Midbrain (tissue), 1 donor: Measurements from ENCODE around the gene DPPA2.

ENCODE experiments used
- DNase-seq: peaks from one replicate; lab custom pipeline; 2025; lab: John Stamatoyannopoulos, UW

The DPPA2 gene

DNA sequence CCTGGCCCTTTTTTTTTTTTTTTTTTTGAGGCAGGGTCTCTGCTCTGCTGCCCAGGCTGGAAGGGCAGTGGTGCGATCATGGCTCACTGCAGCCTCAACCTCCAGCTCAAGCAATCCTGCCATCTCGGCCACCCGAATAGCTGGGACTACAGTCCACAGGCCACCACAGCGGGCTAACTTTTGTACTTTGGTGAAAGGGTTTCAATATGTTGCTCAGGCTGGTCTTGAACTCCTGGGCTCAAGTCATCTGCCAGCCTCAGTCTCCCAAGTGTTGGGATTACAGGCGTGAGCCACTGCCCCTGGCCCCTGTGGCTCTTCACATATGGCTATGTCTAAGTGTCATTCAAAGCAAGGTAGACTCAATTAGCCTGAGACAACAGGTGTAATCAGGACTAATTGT, 8.8 kb upstream of the DPPA2 start:
- no peak for DNase-seq

DNA sequence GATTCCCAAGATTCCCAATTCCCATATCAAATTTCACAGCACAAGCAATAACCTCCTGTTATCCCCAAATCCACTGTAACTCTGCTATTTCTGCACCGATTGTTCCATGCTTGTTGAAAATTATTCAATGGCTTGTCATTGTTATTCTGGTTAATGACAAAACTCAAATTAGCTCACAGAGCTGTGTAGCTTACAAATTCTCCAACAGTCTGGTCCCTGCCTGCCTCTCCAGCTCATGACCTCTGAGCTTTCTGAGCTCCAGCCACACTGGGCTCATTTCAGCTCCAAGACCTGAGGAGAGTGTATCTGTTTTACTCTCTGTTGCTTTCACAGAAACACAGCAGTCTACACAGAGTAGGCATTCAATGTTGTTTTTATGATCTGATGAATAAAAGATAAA, 3.3 kb downstream of the DPPA2 start:
- no peak for DNase-seq

DNA sequence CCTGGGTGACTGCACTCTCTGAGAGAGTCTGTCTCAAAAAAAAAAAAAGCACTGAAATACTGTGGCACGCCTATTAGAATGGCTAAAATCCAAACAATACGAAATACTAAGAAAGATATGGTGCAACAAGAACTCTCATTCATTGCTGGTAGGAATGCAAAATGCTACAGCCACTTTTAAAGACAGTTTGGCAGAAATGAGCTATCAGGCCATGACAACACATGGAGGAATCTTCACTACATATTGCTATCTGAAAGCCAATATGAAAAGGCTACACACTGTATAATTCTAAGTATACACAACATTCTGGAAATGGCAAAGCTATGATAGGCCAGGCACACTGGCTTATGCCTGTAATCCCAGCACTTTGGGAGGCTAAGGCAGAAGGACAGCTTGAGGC, 18.8 kb downstream of the DPPA2 start:
- DNase-seq = no peak

DNA sequence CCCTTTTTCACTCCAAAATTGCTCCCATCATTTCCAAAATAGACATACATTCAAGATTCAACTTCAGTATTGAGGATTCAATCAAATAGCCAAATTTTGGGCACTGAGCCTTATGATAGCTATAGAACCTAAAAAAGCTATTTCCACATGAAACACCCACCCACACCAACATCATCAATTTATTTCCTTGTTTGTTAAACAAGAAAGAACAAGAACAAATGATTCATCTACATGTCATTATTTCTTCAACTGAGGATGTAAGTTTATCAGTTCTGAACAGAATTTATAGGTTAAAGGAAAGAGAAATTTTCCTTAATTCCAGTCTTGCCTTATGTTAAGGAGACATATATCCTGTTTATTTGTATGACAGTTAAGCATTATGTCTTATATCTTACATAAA, 32.2 kb downstream of the DPPA2 start:
- no peak for DNase-seq

DNA sequence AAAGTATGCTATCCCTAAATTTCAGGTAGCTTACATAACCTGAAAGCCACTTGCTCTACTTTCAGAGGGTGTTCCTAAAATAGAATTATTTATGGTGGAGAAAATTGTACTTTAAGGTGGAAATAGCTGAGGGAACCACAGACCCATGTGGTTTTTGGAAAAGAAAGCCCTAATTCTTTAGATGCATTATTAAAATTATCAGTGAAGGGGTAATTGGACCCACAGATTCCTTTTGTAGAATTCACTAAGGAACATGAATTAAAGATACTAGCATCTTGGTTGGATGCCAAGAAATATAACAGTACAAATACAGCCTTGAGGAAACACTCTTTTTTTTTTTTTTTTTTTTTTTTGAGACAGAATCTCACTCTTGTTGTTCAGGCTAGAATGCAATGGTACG, 37.8 kb downstream of the DPPA2 start:
- DNase-seq = no peak

DNA sequence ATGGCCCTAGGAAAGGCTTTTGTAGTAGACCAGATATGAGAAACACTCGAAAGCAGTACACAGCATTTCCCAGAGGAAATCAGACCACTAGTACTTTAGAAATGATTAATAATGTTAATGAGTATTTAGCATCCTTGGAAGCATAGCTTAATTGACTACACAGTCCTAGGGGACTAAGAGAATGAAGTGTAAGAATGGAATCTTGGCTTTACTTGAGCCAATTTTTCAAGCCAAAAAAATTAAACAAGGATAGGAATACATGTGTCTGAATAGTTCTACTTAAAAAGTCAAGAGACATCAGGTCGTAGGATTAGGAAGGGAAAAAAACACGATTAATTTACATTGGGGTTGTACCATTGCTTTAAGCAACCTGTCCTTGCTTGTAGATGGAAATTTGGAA, 38.2 kb downstream of the DPPA2 start:
- DNase-seq = no peak

DNA sequence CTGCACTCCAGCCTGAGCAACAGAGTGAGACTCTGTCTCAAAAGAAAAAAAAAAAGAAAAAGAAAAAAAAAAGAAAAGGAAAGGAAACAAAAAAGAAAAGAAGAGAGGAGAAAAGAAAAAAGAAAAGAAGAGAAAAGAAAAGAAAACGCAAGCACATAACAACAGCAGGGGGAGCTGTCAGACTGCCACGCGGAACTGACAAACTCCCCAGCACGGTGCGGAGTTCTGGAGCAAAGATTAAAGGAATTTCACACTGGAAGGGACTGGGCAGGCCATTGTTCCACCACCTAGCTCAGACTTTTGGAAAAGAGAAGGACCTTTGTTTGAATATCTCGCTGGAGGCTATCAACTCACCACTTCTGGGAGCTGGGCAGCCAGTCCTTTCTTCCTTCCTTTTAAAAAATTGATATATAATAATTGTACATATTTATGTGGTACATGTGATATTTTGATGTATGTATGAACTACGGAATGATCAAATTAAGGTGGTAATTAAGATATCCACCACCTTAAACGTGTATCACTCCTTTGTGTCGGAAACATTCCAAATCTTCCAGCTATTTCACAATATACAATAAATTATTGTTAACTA, 40.5 kb downstream of the DPPA2 start:
- DNase-seq = peak; percentile 6

DNA sequence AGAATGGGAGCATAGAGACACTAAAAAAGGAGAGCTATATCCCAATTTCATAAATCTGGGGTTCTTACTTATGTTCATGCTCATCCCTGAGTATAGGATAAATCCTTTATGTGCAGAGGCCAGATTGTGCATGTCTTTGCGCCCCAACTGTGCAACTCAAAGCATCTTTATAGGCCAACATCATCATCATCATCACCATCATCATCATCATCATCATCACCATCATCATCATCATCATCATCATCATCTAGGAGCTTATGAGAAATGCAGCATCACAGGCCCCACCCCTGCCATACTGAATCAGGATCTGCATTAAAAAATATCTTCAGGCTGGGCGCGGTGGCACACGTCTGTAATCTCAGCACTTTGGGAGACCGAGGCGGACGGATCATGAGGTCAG, 45.5 kb downstream of the DPPA2 start:
- DNase-seq = no peak

DNA sequence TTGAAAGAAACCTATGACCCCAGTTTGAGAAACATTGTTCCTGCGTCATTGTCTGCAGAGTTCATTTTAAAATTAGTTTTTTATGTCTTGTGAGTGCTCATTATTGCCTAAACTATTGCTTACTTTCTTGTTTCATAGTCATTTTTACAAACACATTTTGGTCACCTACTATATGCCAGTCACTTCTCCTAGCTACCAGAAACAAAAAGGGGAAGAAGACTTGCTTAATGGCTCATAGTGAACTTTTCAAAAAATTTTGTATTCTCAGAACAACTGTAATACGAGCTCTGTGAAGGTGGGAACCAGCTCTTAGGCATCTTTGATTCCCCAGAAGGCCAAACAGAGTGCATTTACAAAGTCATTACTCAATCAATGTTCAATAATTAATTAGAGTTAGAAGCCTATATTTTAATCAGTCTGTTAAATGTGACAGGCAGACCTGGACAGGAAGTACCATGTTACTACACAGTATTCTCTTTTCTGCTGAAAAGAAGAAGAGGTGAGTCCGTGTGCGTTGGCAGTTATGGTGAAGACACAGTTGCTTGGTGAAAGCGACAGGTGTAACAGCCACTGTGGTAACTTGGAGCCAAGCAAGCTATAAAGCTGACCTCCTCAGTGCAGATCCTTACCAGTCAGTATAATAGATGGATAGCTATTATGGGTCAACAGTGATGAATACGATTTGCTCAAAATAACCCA, 46.6 kb downstream of the DPPA2 start:
- no peak for DNase-seq

DNA sequence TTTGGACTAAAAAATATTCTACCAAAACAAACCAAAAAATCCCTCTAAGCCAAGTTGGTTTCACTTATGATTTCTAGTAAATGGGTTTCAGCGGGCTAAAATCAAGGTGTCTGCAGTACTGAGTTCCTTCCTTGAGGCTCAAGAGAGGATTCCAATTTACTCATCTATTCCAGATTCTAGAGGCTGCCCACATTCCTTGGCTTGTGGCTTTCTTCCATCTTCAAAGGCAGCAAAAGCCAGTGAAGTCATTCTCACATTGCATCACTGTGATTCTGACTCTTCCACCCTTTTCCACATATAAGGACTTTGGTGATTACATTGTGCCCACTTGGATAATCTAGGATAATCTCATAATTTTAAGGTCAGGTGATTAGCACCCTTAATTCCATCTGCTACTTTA, 48.1 kb downstream of the DPPA2 start:
- no peak for DNase-seq

DNA sequence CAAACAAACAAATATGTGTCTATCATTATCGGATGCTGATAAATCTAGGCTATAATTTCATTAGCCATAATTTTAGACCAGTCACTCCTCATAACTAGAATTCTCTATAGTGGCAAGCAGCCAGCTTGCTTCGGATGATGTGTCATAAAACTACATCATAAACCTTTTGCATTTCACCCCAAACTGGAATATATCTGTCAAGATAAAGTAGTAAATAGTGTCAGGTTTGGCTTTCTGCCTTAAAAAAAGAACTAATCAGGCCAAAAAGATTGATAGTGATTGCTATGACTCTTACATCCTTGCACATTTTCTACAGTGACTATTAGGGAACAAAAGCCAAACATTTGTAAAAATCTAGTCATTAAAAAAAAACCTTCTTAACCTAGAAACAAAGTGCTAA, 51.0 kb downstream of the DPPA2 start:
- no peak for DNase-seq

DNA sequence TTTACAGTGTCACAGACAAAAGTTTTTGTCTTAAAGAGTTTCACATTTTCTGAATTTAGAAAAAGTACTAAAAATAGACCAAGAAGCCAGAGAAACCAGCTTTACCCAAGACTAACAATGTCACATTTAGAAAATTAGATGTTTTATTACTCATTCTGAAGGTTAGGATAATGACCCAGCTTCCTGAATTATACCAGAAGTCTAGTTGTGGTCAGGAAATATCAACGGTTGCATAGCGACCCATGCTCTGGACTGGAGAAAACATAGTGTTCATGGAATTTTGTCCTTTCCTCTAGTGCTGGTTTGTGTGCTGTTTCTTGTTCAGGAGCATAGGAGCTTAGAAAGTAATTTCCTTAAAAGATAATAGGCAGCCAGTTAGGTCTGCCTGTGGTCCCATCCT, 59.0 kb downstream of the DPPA2 start:
- no peak for DNase-seq

DNA sequence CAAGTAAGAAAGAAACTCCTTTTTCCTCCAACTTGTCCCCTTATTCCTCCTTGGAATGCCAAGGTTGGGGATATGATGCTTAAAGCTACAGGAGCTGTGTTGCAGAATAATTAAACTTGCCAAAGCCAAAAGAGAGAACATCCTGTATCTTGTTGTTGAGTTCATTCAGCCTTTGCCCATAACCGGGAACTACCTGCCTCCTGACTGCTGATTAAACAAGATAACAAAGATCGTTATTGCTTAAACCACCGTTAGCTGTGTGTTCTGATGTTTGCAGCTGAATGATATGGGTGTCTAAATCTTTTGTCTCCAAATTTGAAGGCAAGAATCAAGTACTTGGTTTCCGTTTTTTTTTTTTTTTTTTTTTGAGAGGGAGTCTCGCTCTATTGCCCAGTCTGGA, 61.5 kb downstream of the DPPA2 start:
- DNase-seq = no peak

DNA sequence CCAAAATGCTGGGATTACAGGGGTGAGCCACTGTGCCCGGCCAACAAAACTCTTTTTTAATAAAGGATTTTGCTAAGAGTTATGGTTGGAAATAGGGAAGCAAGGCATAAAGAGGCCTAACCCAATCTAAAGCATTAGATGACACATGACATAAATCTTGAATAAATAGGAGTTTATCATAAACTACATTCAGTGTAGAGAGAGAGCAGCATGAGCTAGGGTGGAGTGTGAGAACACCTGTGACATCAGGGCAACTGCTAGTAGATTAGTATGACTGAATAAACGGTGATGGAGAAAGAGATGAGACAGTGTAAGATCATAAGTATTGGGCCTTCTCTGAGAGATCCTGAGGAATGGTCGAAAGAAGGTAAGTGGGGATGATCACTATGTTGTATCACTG, 63.7 kb downstream of the DPPA2 start:
- no peak for DNase-seq
